ENCODE results near the gene TRRAP. TPM values are rescaled to one million over a fixed set of nuclear protein-coding genes. Genes with fewer than 3 reads are reported as not detected.

TRRAP gene
- total and polyA plus RNA-seq, 2 of the 4 experiments (the other 2 are of a cell fraction), result 12.5 to 18.1 TPM

DNA sequence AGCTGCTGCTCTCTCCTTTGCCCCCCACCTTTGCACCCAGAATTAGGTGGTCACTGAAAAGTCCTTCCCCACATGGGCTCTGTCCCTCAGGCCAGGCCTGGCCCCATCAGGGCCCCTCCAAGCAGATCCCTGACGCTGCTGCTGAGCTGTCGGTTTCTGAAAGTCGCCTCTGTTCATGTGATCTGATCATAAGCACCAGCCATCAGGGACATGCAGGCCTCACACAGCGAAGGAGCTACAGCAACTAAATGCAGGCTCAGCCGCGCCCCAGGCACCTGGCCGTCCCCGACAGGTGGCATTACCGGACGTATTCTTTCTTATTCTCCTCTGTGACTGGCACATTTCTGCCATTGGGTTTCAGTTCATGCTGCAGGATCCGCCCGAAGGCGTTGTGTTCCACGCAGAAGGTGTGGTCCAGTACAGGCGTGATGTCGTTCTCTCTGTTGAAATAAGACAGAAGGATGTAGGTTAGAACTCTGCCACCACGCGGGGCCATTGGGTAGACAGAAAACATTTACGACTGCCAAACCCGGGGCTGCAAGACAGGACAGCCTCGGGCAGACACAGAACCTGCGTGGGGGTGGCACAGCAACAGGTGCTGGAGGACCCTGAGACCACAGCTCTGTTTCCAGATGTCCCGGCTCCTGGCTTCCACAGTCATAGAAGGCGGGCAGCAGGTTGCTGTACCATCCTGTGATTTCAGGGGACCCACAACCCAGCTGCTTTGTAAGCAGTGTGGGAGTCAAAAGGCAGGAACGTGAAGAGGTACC lies 159.9 kb downstream of the TRRAP start:
- ATAC-seq (ENCODE audit: low read depth) (no peak), DNase-seq (no peak)
- Histone ChIP-seq H3K4me3 (ENCODE audit: insufficient read depth, low read depth, low read length) (no peak overlapping the region), H3K27ac (ENCODE audit: insufficient read depth, low read length) (no peak overlapping the region), H4K5ac (ENCODE audit: low read depth, low read length) (no peak overlapping the region), H2BK120ac (ENCODE audit: low read depth, low read length) (no peak overlapping the region), H3K14ac (replicated peaks; ENCODE audit: low read depth, low read length) (no peak overlapping the region), H3K9me3 (ENCODE audit: control insufficient read depth, insufficient read depth, low read length) (no peaks in the 10 kb centered on the region), H3K18ac (ENCODE audit: low read depth, low read length) (no peak overlapping the region), H3K9ac (ENCODE audit: low read depth, low read length) (no peak overlapping the region), H2BK20ac (ENCODE audit: low read depth, low read length) (no peak overlapping the region), H4K20me1 (ENCODE audit: insufficient read depth, low read length) (peaks cover 21% of the 10 kb centered on the region), H3K4me2 (ENCODE audit: low read depth, low read length) (no peak overlapping the region), H3K4me1 (ENCODE audit: control insufficient read depth, insufficient read depth, low read length) (peaks cover 5% of the 10 kb centered on the region), H4K8ac (ENCODE audit: low read depth in 2 of 2, low read length in 2 of 2) (no peak overlapping the region), H3K4ac (ENCODE audit: low read depth, low read length) (no peak overlapping the region), H2AFZ (replicated peaks; ENCODE audit: low read length, poor library complexity) (no peak overlapping the region), H3K36me3 (ENCODE audit: control insufficient read depth, insufficient read depth, low read length) (peaks cover 75% of the 10 kb centered on the region), H3K79me1 (ENCODE audit: low read depth in 1 of 2, low read length in 2 of 2) (peaks cover 9 to 52% of the 10 kb centered on the region in 2 experiments), H3K23ac (ENCODE audit: low read depth, low read length) (no peak overlapping the region), H2AK9ac (replicated peaks; ENCODE audit: low read depth, low read length, poor library complexity) (no peak overlapping the region), H4K91ac (ENCODE audit: insufficient read depth, low read depth, low read length) (no peak overlapping the region), H2BK15ac (ENCODE audit: low read depth, low read length) (no peak overlapping the region), H2AK5ac (ENCODE audit: low read depth, low read length) (no peak overlapping the region), H2BK5ac (ENCODE audit: low read depth, low read length, poor library complexity, severe bottlenecking) (no peak overlapping the region), H3K27me3 (ENCODE audit: control insufficient read depth, insufficient read depth, low read length) (no peaks in the 10 kb centered on the region), H3K9me1 (ENCODE audit: insufficient read depth, low read length) (no peaks in the 10 kb centered on the region), H3K56ac (ENCODE audit: extremely low read depth, insufficient read depth, low read length) (no peak overlapping the region)
- ChIA-PET POLR2A (ENCODE audit: unreplicated experiment) (interaction anchor here (0.6 kb wide), 1 partner anchor 12 kb away, joined by 4 read pairs; no protein-coding TSS in a partner anchor), CTCF (interaction anchor here (0.6 to 1.9 kb wide), 2 partner anchors 12 to 66 kb away, joined by 3 to 11 read pairs; no protein-coding TSS in a partner anchor)
- intact Hi-C loops (cut with micrococcal nuclease), result no loop called here
- WGBS, 2 experiments (ENCODE audit: extremely low coverage in 2 of 2, insufficient read length in 1 of 2), result 97% methylated on average over 18 of the region's 25 CpGs; no CpG with 5 or more reads in 1 of the 2 experiments
- dilution Hi-C loops (cut with HindIII; ENCODE audit: low sequenced_read_pairs, unreplicated experiment), result no loop called here
- BruUV-seq (replicated peaks), result no TSS peak
- in situ Hi-C loops (cut with MboI; ENCODE audit: low sequenced_read_pairs), result no loop called here
- TF ChIP-seq CTCF (conservative IDR thresholded peaks at IDR 0.05; ENCODE audit: low read depth, low read length) (no peak), MAFK (IDR thresholded peaks at IDR 0.05; ENCODE audit: low read depth, low read length) (no peak), ELK1 (IDR thresholded peaks at IDR 0.05; ENCODE audit: borderline replicate concordance, low read depth, low read length) (no peak), SMC3 (IDR thresholded peaks at IDR 0.05; ENCODE audit: low read depth, low read length) (no peak), CEBPB (IDR thresholded peaks at IDR 0.05; ENCODE audit: low read depth, low read length) (no peak), MXI1 (IDR thresholded peaks at IDR 0.05; ENCODE audit: borderline replicate concordance, low read depth, low read length) (no peak), RAD21 (IDR thresholded peaks at IDR 0.05; ENCODE audit: low read length) (no peak)
